IPS-11a (cell line): ENCODE measurements around the gene CDHR1.
"Not testable (repeated sequence)": the region's sequence is repeated elsewhere in the genome, so short reads cannot be mapped to it uniquely, and the experiment has no call there.

Experiments used
- H3K4me3 ChIP-seq: one replicate; pipeline ENCODE4 v1.5.1; 2013; ENCODE audit warnings: low read depth, low read length, control low read depth

CDHR1 gene

GRCh38 chr10:84173501-84173929, 20.8 kb upstream of the CDHR1 start, which contains the start of gene GPR15LG:
GPR15LG (plus strand) TSS chr10:84173801; CDS start chr10:84173852, 51 bp downstream.
- H3K4me3 ChIP-seq: no peak within 1 kb of the TSS

- no peak overlapping the region for H3K4me3 ChIP-seq
Measured at GRCh38 chr10:84175436-84175835, 18.9 kb upstream of the CDHR1 start.

- no peak overlapping the region for H3K4me3 ChIP-seq
Measured at GRCh38 chr10:84176351-84176750, 18.0 kb upstream of the CDHR1 start.

- H3K4me3 ChIP-seq: no peak overlapping the region
Measured at GRCh38 chr10:84176836-84177474, 17.4 kb upstream of the CDHR1 start.

- H3K4me3 ChIP-seq: no peak overlapping the region
Measured at GRCh38 chr10:84177541-84178141, 16.7 kb upstream of the CDHR1 start.

GRCh38 chr10:84178160-84178609, 16.2 kb upstream of the CDHR1 start:
- no peak overlapping the region for H3K4me3 ChIP-seq

GRCh38 chr10:84179059-84179710, 15.2 kb upstream of the CDHR1 start:
- H3K4me3 ChIP-seq: no peak overlapping the region

GRCh38 chr10:84180386-84180785, 14.0 kb upstream of the CDHR1 start:
- not testable (repeated sequence) for H3K4me3 ChIP-seq

- H3K4me3 ChIP-seq: no peak overlapping the region
Measured at GRCh38 chr10:84181631-84182030, 12.7 kb upstream of the CDHR1 start.

GRCh38 chr10:84184517-84184916, 9.8 kb upstream of the CDHR1 start:
- H3K4me3 ChIP-seq: no peak overlapping the region

GRCh38 chr10:84185526-84186175, 8.7 kb upstream of the CDHR1 start:
- no peak overlapping the region for H3K4me3 ChIP-seq

- no peak overlapping the region for H3K4me3 ChIP-seq
Measured at GRCh38 chr10:84188815-84189214, 5.5 kb upstream of the CDHR1 start.

GRCh38 chr10:84190621-84191020, 3.7 kb upstream of the CDHR1 start:
- no peak overlapping the region for H3K4me3 ChIP-seq

- H3K4me3 ChIP-seq: no peak overlapping the region
Measured at GRCh38 chr10:84191106-84191505, 3.2 kb upstream of the CDHR1 start.

- no peak overlapping the region for H3K4me3 ChIP-seq
Measured at GRCh38 chr10:84193327-84193726, 1.0 kb upstream of the CDHR1 start.

GRCh38 chr10:84193846-84194423, 402 bp upstream of the CDHR1 start:
- peak overlapping the region; percentile 29 for H3K4me3 ChIP-seq

- H3K4me3 ChIP-seq: peak overlapping the region; percentile 49
Measured at GRCh38 chr10:84195044-84195830, 900 bp downstream of the CDHR1 start.

GRCh38 chr10:84196083-84196482, 1.7 kb downstream of the CDHR1 start:
- H3K4me3 ChIP-seq: no peak overlapping the region

- H3K4me3 ChIP-seq: no peak overlapping the region
Measured at GRCh38 chr10:84196941-84197340, 2.6 kb downstream of the CDHR1 start.

- no peak overlapping the region for H3K4me3 ChIP-seq
Measured at GRCh38 chr10:84197643-84198042, 3.3 kb downstream of the CDHR1 start.
